Measurements from ENCODE around the gene SORL1.

DNA sequence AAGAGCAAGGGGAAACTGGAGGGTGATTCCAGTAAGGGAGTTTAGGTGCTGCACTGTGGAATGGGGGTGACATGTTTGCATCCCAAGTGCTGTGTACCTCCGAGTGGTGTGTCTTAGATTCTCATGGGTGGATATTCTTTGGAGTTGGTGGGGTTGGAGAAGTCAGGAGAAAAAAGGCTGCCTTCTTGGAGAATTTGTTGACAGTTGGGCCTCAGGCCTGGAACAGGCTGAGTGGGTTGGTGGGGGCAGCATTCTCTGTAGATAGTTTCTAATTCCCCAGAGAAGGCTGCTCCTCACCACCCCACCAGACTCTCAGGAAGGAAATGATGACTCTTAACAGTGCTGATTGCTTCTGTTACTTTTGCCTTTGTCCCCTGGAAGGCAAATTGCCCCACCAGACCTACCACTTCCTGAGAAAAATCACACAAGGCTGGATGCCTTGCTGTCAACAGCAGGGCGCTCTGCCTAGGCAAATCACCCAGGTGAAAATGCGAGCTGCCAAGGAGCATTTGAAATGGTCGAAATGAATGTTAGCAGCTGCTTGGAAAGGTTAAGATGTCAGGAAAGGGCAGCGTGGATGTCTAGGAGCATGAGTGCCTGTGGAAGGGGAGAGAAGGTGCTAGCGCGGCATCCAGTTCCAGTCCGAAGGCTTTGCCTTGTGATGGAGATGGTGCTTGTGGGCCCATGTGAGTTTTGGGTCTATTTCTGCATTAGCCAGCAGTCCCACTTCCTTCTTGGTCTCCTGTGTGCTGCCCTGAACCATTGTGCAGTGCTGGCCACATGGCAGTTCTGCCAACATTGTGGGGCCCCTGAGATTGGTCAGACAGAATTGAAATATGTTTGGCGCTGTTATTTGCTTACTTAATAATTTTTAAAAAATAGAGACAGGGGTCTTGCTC, 30.4 kb downstream of the SORL1 start:
- TF ChIP-seq POLR2A (IDR thresholded peaks at IDR 0.05; ENCODE audit: low read depth, low read length) (peak; percentile 28; the same call in 1 of the 2 replicates), POLR2AphosphoS5 (IDR thresholded peaks at IDR 0.05; ENCODE audit: low read depth, low read length) (no peak), TAF1 (IDR thresholded peaks at IDR 0.05; ENCODE audit: borderline replicate concordance, low read depth, low read length) (no peak)
